IPS DF 6.9 (cell line): ENCODE measurements around the gene FERD3L.

Source experiments
- DNase-seq: peaks from one replicate; pipeline ENCODE4 v3.0.0-alpha.2; 2013; ENCODE audit warnings: low read depth, low spot score
- H3K27ac ChIP-seq: one replicate; pipeline ENCODE4 v1.5.1; 2013; ENCODE audit warnings: low read length, control low read depth
- H3K27me3 ChIP-seq: 2 replicates; pipeline ENCODE4 v1.6.1; 2013; ENCODE audit warnings: mild to moderate bottlenecking, low read length; ENCODE audit not compliant: control insufficient read depth, insufficient read depth
- H3K36me3 ChIP-seq: 2 replicates; pipeline ENCODE4 v1.6.1; 2013; ENCODE audit warnings: low read length; ENCODE audit not compliant: control insufficient read depth, insufficient read depth
- H3K4me1 ChIP-seq: 2 replicates; pipeline ENCODE4 v1.6.1; 2013; ENCODE audit warnings: low read length; ENCODE audit not compliant: control insufficient read depth, insufficient read depth
- H3K4me3 ChIP-seq: 2 replicates; pipeline ENCODE4 v1.5.1; 2013; ENCODE audit warnings: mild to moderate bottlenecking, low read length
- H3K9me3 ChIP-seq: 2 replicates; pipeline ENCODE4 v1.6.1; 2013; ENCODE audit warnings: low read length, inconsistent platforms; ENCODE audit not compliant: control insufficient read depth, insufficient read depth
- WGBS: extraction: QIAGEN DNeasy Blood & Tissue Kit; methylation state at CpG from one replicate; pipeline ENCODE4 v1.1.7; 2013; ENCODE audit warnings: mixed read lengths, missing lambda C conversion rate; ENCODE audit not compliant: insufficient read length, insufficient coverage; 5-methylcytosine and 5-hydroxymethylcytosine counted together

Gene FERD3L

DNA sequence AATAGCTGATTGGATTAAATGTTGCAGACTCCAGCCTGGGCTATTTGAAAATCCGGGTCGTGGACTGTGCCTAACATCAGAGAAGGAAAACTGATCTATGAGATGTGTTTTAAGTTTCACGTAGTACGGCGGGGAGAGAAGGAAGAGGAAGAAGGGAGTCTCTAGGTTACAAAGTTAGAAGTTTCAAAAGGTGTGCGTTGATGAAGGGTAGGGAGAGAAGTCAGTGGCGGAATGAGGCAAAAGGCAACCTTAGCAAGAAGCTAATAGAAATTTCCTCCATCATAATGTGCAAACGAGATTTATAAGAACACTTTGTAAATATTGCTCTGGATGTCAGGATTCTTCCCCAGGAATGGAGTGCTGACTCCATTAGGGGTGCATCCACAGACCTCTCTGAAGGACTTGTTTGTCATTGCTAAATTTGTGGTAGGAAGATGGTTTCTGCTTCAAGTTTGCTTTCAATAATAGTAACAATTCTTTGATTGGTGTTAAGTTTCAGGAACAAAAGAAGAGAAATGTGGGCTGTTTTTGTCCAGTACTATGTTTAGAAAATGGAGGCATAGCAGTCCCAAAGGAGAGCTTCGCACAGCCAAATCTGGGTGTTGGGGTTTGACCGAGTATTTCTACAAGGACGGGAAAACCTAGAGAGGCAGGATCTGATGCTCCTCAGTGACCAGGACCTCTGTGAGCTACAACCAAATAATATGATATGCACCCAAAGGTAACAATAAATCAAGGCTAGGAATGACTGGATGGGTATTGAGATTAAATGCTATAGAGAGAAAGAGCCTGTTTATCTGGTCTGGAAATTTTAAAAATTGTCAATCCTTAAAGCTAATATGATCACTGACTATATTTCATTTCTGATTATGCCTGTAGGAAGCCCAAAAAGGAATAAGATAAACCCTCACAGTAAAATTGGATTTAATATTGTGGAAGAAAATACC lies 35.9 kb downstream of the FERD3L start:
- Histone ChIP-seq H3K4me3 (no peak overlapping the region), H3K4me1 (peaks cover 5% of the 10 kb centered on the region; the same call in 1 of the 2 replicates), H3K36me3 (no peaks in the 10 kb centered on the region), H3K27ac (no peak overlapping the region), H3K9me3 (no peaks in the 10 kb centered on the region), H3K27me3 (peaks cover 76% of the 10 kb centered on the region)
- no peak for DNase-seq
- no CpG with 5 or more reads among the region's 11 CpGs for WGBS

DNA sequence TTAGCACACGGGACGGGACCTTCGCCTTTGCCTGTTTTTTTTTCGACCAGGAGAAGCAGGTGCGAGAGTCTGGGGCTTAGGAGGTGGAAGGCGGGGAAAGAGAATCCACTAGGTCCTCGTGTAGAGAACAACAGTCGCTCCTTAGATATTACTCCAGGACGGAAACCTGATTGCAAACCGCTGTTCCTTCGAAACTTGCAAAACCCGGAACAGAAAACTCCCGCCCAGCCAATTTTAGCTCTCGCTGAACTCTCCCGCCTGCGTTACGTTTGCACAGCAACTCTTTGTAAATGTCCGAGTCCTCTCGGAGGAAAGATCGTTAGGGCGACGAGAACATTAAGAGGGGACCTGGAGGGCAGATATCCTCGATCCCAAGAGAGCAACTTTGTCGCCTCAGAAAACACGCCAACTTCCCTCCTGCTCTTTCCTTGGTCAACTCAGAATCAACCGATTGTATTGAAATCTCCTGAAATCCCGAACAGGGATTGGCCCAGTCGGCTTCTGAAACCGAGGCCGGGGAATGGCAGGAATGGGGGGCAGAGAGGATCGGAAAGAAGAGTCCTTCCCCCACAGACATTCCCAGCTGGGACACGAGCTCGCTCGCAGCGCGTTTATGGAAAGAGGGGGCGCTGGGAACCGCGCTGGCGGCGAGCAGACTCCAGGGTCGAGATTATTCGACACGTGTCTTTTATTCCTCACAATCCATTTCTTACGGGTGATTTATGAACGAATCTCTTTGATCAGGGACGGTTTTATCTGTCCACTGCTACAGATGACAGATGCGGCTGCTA lies 37.7 kb downstream of the FERD3L start:
- no peak for DNase-seq
- Histone ChIP-seq H3K9me3 (no peaks in the 10 kb centered on the region), H3K4me3 (peak overlapping the region; percentile 11; the same call in 1 of the 2 replicates), H3K27ac (no peak overlapping the region), H3K27me3 (peaks cover 69% of the 10 kb centered on the region), H3K4me1 (peaks cover 5% of the 10 kb centered on the region; the same call in 1 of the 2 replicates), H3K36me3 (no peaks in the 10 kb centered on the region)
- no CpG with 5 or more reads among the region's 48 CpGs for WGBS

DNA sequence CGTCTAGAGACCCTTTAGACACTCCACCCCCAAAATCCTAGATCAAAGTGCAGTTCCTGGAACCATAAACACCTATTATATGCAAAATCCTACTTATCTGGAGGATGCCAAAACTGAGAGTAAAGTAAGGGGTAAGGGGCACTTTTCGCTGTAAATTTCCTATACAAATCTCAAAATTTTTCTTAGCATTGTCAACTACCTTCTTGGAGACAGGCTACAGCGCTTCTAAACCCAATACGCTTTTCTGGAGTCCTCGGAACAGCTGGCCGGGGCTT lies 38.2 kb downstream of the FERD3L start:
- Histone ChIP-seq H3K27me3 (peaks cover 63% of the 10 kb centered on the region), H3K4me3 (no peak overlapping the region; the same call in 1 of the 2 replicates), H3K27ac (no peak overlapping the region), H3K9me3 (no peaks in the 10 kb centered on the region), H3K36me3 (no peaks in the 10 kb centered on the region), H3K4me1 (peaks cover 4% of the 10 kb centered on the region; the same call in 1 of the 2 replicates)
- no CpG with 5 or more reads among the region's 6 CpGs for WGBS
- DNase-seq: no peak

DNA sequence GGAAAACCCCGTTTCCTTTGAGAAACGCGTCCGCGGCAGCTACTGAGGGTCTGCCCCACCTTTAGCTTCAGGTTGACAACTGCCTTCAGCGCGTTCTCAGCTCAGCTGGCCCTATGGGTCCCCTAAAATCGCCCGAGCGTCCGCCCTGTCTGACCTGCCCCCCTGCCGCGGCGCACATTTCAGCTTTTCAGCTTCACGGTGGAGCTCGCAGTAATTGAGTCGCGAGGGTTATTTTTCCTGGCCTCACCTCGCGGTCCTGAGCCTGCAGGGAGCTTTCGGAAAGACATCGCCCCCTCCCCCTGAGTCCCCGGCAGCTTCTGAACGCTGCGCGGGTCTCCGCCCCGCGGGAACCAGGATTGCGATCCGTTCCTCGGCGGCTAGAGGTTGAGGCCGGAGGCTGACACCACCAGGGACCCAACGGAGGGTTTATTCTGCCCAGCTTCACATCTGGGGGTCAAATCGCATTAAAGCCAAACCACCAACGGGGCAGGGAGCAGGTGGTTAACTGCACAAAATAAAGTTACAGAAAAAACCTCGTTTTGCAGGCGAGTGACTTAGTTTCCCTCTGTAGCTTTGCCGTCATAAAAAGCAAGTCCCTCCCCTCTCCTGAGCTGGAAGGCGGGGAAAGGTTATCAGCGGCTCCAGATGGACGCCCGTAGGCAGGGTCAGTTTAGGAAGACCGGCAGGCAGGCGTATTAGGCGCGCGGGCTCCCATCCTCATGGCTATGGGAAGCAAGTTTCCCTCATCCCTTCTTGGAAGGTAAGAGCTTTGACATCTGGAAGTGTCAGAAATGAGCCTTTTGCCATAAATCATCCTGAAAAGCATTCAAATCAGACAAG lies 38.8 kb downstream of the FERD3L start:
- H3K27me3 ChIP-seq: peaks cover 58% of the 10 kb centered on the region
- H3K27ac ChIP-seq: no peak overlapping the region
- no peaks in the 10 kb centered on the region for H3K36me3 ChIP-seq
- no peak for DNase-seq
- no peaks in the 10 kb centered on the region for H3K9me3 ChIP-seq
- WGBS: no CpG with 5 or more reads among the region's 49 CpGs
- H3K4me1 ChIP-seq: peaks cover 4% of the 10 kb centered on the region; the same call in 1 of the 2 replicates
- no peak overlapping the region; the same call in 1 of the 2 replicates for H3K4me3 ChIP-seq

DNA sequence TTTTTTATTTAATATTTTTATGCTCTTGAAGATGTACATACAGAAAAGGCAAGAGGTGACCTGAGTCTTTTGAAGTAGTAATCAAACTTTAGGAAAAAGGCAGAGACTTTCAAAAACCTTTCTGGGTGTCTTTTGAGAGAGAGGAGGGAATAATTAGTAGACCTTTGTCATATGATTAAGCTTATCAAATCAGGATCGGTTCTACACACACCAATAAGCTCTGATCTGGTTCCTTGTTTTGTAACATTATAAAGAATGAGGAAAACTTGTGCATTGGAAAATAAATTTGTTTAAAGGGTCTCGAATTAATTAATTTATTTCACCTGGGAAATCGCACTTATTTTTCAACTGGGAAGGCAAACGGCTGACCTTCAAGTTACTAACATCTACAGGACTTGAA lies 39.7 kb downstream of the FERD3L start:
- Histone ChIP-seq H3K4me3 (no peak overlapping the region), H3K36me3 (no peaks in the 10 kb centered on the region), H3K4me1 (peaks cover 1% of the 10 kb centered on the region; the same call in 1 of the 2 replicates), H3K27ac (no peak overlapping the region), H3K27me3 (peaks cover 49% of the 10 kb centered on the region), H3K9me3 (no peaks in the 10 kb centered on the region)
- DNase-seq: no peak
- no CpG with 5 or more reads among the region's 4 CpGs for WGBS

DNA sequence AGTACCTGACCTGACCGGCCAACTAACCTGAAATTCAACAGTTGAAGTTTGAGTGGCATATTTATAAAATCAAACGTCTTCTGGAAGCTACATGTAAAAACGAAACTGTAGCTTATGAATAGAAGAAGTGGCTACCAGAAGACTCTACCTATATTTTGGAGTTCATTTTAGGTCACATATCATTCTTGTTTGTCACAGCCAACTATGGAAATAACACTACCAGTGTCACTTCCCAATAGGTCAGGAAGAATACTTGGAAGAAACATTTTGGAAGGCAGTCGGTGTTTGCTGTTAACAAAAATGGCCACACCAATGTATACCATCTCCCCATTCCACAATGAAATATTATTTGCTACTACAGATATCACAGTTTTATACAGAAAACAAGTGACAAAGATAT lies 40.4 kb downstream of the FERD3L start:
- WGBS: no CpG with 5 or more reads among the region's 4 CpGs
- H3K4me3 ChIP-seq: no peak overlapping the region
- DNase-seq: no peak

DNA sequence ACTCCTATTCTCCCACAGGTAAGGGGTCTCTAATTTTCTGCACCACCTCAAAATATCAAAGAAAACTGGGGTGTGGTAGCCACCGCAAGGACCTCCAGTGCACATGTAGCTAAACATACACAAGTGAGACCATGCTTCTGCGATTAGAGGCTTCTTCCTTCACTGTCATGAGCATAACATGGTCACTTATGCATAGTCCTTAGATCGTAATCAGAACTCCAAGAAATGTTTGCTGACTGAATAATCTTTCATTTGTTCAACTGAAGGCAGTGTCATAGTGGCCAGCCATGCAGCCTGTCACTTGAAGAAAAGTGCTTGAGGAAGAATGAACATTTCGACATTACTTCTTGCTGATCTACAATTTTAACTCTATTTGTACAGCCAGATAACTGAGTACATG lies 42.3 kb downstream of the FERD3L start:
- H3K27ac ChIP-seq: no peak overlapping the region
- H3K4me1 ChIP-seq: no peaks in the 10 kb centered on the region
- H3K9me3 ChIP-seq: no peaks in the 10 kb centered on the region
- no peaks in the 10 kb centered on the region for H3K36me3 ChIP-seq
- no peak for DNase-seq
- WGBS: no CpG with 5 or more reads among the region's 4 CpGs
- H3K27me3 ChIP-seq: peaks cover 32% of the 10 kb centered on the region
- no peak overlapping the region for H3K4me3 ChIP-seq

More for the DNA sequence above, 40.4 kb downstream of the FERD3L start:
- Histone ChIP-seq H3K27ac (no peak overlapping the region), H3K27me3 (peaks cover 42% of the 10 kb centered on the region), H3K36me3 (no peaks in the 10 kb centered on the region), H3K9me3 (no peaks in the 10 kb centered on the region), H3K4me1 (no peaks in the 10 kb centered on the region; the same call in 1 of the 2 replicates)

DNA sequence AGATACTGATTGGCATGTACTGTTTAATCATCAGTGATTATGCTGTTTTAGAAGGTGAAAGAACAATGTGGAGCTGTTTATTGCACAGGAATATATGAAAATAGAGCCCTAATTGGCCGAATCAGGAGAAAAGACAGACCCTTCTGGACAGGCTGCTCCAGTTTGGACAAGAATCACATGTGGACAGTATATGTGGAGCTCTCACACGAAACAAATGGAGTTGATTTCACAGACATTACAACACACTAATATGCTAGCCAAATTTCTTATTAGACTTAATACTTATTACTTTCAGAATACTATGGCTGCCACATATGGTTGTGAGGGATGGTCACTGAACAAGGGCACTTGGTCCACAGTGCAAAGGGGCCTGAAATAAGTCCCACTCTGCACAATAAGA lies 43.3 kb downstream of the FERD3L start:
- Histone ChIP-seq H3K36me3 (no peaks in the 10 kb centered on the region), H3K4me3 (no peak overlapping the region), H3K9me3 (no peaks in the 10 kb centered on the region), H3K27me3 (peaks cover 25% of the 10 kb centered on the region), H3K4me1 (no peaks in the 10 kb centered on the region), H3K27ac (no peak overlapping the region)
- DNase-seq: no peak
- no CpG with 5 or more reads among the region's 2 CpGs for WGBS

DNA sequence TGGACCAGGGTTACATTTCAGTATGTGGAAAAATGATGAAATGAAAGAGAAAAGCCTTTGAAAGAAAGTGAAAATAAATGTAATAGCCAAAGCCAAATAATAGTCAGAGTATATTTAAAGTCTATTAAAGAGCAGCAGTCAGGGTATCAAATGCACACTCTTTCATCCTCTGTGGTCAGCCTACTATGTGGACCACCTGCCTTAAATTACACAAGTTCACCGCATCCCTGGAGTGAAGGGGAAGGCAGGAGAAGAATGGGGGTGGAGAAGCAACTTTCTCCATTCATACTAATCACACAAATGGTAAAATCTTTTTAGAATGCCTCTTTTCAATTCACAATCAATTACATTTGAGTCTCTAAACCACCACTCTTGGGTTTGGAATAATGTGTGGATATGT lies 43.7 kb downstream of the FERD3L start:
- Histone ChIP-seq H3K4me1 (no peaks in the 10 kb centered on the region), H3K27me3 (peaks cover 21% of the 10 kb centered on the region), H3K27ac (no peak overlapping the region), H3K4me3 (no peak overlapping the region), H3K9me3 (no peaks in the 10 kb centered on the region), H3K36me3 (no peaks in the 10 kb centered on the region)
- no CpG with 5 or more reads among the region's 1 CpG for WGBS
- DNase-seq: no peak

DNA sequence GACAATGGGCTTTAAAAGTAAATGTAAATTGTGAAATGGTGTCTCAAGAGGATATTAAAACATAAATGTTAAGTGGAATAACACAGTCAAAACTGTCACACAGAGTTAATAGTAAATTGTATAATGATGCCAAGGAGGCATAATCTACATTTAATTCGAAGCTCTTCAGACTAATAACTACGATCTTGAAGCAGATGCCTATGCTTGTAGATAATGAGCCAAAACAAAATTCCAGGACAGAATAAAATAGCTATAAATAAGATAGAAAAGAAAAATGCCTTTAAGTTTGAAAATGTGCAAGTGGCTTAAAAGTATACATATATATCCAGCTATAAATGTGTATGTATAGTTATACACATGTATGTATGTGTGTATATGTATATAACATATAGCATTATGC lies 45.3 kb downstream of the FERD3L start:
- Histone ChIP-seq H3K27ac (no peak overlapping the region), H3K4me3 (no peak overlapping the region), H3K9me3 (no peaks in the 10 kb centered on the region), H3K27me3 (peaks cover 7% of the 10 kb centered on the region), H3K36me3 (no peaks in the 10 kb centered on the region), H3K4me1 (no peaks in the 10 kb centered on the region)
- WGBS: no CpG with 5 or more reads among the region's 2 CpGs
- no peak for DNase-seq
